T-cell (primary cell): ENCODE data around the gene RCBTB2. TPM values are rescaled to one million over a fixed set of nuclear protein-coding genes. Genes with fewer than 3 reads are reported as not detected.
A peak's percentile ranks its signal among the peaks of the same experiment; 100 is the strongest.

Source experiments
- ATAC-seq, 4 experiments: fragments of 200-7000 bp in 3 of 4; fragments of 150-1000 bp in 1 of 4; cut with Tn5 transposase; replicated peaks in 1 of 4; 1 replicate in 3 of 4; 2 replicates in 1 of 4; pipeline ENCODE4 v1.10.0; 2021; ENCODE audit warnings: moderate library complexity in 3 of 4, mild to moderate bottlenecking in 2 of 4, moderate number of reproducible peaks in 1 of 4
- CTCF ChIA-PET, 2 donors: fragments of 300-600 bp; sonication (Branson Sonifier 250); formaldehyde crosslinking; loops; one replicate each; lab custom pipeline; 2022; ENCODE audit warnings: antibody characterized with exemption in 2 of 2; lab: Charles Lee
- POLR2A ChIA-PET, 2 donors: fragments of 300-600 bp; sonication (Branson Sonifier 250); formaldehyde crosslinking; loops; one replicate each; lab custom pipeline; 2022; ENCODE audit warnings: antibody characterized with exemption in 2 of 2; lab: Charles Lee
- DNase-seq, 35 experiments: peaks; one replicate each; pipeline versions ENCODE4 v3.0.0 to v3.0.0-alpha.2; 2013 to 2023
- H3K27ac ChIP-seq: one replicate; pipeline ENCODE4 v1.5.1; 2013; ENCODE audit warnings: low read length
- H3K27me3 ChIP-seq, 2 experiments: replicated peaks in 1 of 2; 1 replicate in 1 of 2; 2 replicates in 1 of 2; pipeline versions ENCODE4 v1.6.1 to v1.7.0; 2013; ENCODE audit warnings: low read length in 1 of 2, mixed read lengths in 1 of 2; ENCODE audit not compliant: control insufficient read depth in 2 of 2, insufficient read depth in 2 of 2; ENCODE audit errors: extremely low read depth in 1 of 2
- H3K36me3 ChIP-seq, 2 donors: 1 replicate in 1 of 2; 2 replicates in 1 of 2; pipeline versions ENCODE4 v1.6.1 to v1.7.0; 2013; ENCODE audit warnings: low read length in 1 of 2; ENCODE audit not compliant: control insufficient read depth in 2 of 2, insufficient read depth in 1 of 2; ENCODE audit errors: extremely low read depth in 1 of 2
- H3K4me1 ChIP-seq, 2 experiments: 1 replicate in 1 of 2; 2 replicates in 1 of 2; pipeline versions ENCODE4 v1.6.1 to v1.7.0; 2013; ENCODE audit warnings: low read length in 2 of 2, mixed read lengths in 1 of 2; ENCODE audit not compliant: insufficient read depth in 2 of 2, control insufficient read depth in 1 of 2; ENCODE audit errors: extremely low read depth in 1 of 2
- H3K4me3 ChIP-seq, 2 donors: 1 replicate in 1 of 2; 2 replicates in 1 of 2; pipeline versions ENCODE4 v1.5.1 to v1.7.0; 2013; ENCODE audit warnings: mild to moderate bottlenecking in 2 of 2, low read length in 1 of 2, moderate library complexity in 1 of 2; ENCODE audit not compliant: control insufficient read depth in 1 of 2; ENCODE audit errors: extremely low read depth in 1 of 2
- H3K9me3 ChIP-seq: 2 replicates; pipeline ENCODE4 v1.7.0; 2013
- H3K27ac Mint-ChIP-seq, 2 donors: one replicate each; pipeline ENCODE4 v1.8.0; 2020 to 2021; ENCODE audit warnings: mild to moderate bottlenecking in 2 of 2, mixed read lengths in 2 of 2
- H3K27me3 Mint-ChIP-seq, 2 donors: one replicate each; pipeline ENCODE4 v1.8.0; 2021 to 2022; ENCODE audit warnings: mixed read lengths in 2 of 2
- H3K36me3 Mint-ChIP-seq: one replicate; pipeline ENCODE4 v1.8.0; 2021; ENCODE audit warnings: mixed read lengths
- H3K4me1 Mint-ChIP-seq, 3 donors: one replicate each; pipeline ENCODE4 v1.8.0; 2020 to 2022; ENCODE audit warnings: mixed read lengths in 3 of 3, mild to moderate bottlenecking in 1 of 3
- H3K4me3 Mint-ChIP-seq, 3 donors: one replicate each; pipeline ENCODE4 v1.8.0; 2020 to 2022; ENCODE audit warnings: mild to moderate bottlenecking in 3 of 3, mixed read lengths in 3 of 3, moderate library complexity in 3 of 3
- H3K9me3 Mint-ChIP-seq, 3 donors: one replicate each; pipeline ENCODE4 v1.8.0; 2020 to 2022; ENCODE audit warnings: mixed read lengths in 3 of 3
- WGBS: methylation state at CpG from one replicate; pipeline ENCODE4 v1.1.5; 2013; ENCODE audit warnings: missing lambda C conversion rate; ENCODE audit not compliant: insufficient coverage; 5-methylcytosine and 5-hydroxymethylcytosine counted together
- total RNA-seq, 35 experiments: library from RNA in 6 of 35; stranded (reverse) in 6 of 35; fragments of 120-200 nt in 1 of 35; gene quantifications; one replicate each; pipeline versions ENCODE4 v1.2.1 to v1.2.4 and lab custom pipeline; 2013 to 2026

Gene RCBTB2
- total RNA-seq, 5 donors from 2014 or later (not counting 1 experiment from before 2014, with no cell fraction given): 10.4 to 19.7 (median 16.2) TPM

GRCh38 chr13:48573213-48574007 is 40.5 kb upstream of the RCBTB2 start:
- Mint-ChIP-seq H3K9me3 (no peaks in the 10 kb centered on the region), H3K4me3 (no peak overlapping the region), H3K36me3 (no peaks in the 10 kb centered on the region), H3K4me1 (peaks cover 28 to 50% (median 35%) of the 10 kb centered on the region in 3 donors), H3K27me3 (peaks cover 2 to 10% of the 10 kb centered on the region in 2 donors), H3K27ac (peak overlapping the region; percentile 22 to 60)
- Histone ChIP-seq H3K4me3 (no peak overlapping the region), H3K27ac (no peak overlapping the region), H3K9me3 (no peaks in the 10 kb centered on the region), H3K27me3 (peaks cover 0 to 2% of the 10 kb centered on the region in 2 experiments), H3K4me1 (peaks cover 4 to 19% of the 10 kb centered on the region in 2 experiments), H3K36me3 (no peaks in the 10 kb centered on the region)
- no peak for ATAC-seq
- 95% methylated on average over 2 of the region's 7 CpGs for WGBS
- DNase-seq: no peak
- ChIA-PET POLR2A (interaction anchor here in 1 of 2 donors (0.6 kb wide), 1 partner anchor 80 kb away, joined by 3 read pairs; the partner anchor contains the start of gene CYSLTR2), CTCF (interaction anchor here (0.5 to 1.6 kb wide), 2 partner anchors 12 to 198 kb away, joined by 3 to 4 read pairs; no protein-coding TSS in a partner anchor)

GRCh38 chr13:48571126-48571913 is 38.4 kb upstream of the RCBTB2 start:
- no peaks in the 10 kb centered on the region for H3K9me3 Mint-ChIP-seq

GRCh38 chr13:48570216-48570828 is 37.4 kb upstream of the RCBTB2 start:
- Mint-ChIP-seq H3K4me3 (no peak overlapping the region), H3K27ac (peak overlapping the region; percentile 66 to 72), H3K27me3 (peaks cover 8 to 18% of the 10 kb centered on the region in 2 donors), H3K9me3 (no peaks in the 10 kb centered on the region), H3K4me1 (peaks cover 26 to 39% (median 38%) of the 10 kb centered on the region in 3 donors), H3K36me3 (no peaks in the 10 kb centered on the region)
- DNase-seq (no peak), ATAC-seq (no peak)
- WGBS: 98% methylated on average over 4 of the region's 8 CpGs
- no peak overlapping the region for H3K4me3 ChIP-seq
- H3K36me3 ChIP-seq: no peaks in the 10 kb centered on the region
- no peaks in the 10 kb centered on the region for H3K9me3 ChIP-seq
- ChIA-PET POLR2A (interaction anchor here (0.6 kb wide), 2 partner anchors 324 to 1408 kb away, joined by 3 to 10 read pairs; no protein-coding TSS in a partner anchor), CTCF (interaction anchor here (0.5 to 2.3 kb wide), 6 partner anchors 10 to 1196 kb away, joined by 3 to 7 read pairs (median 4); no protein-coding TSS in a partner anchor)
- H3K27me3 ChIP-seq: peaks cover 2 to 4% of the 10 kb centered on the region in 2 experiments
- H3K27ac ChIP-seq: no peak overlapping the region
- H3K4me1 ChIP-seq: peaks cover 4 to 19% of the 10 kb centered on the region in 2 experiments

More at GRCh38 chr13:48571126-48571913, 38.4 kb upstream of the RCBTB2 start:
- H3K4me3 ChIP-seq: no peak overlapping the region
- H3K4me3 Mint-ChIP-seq: no peak overlapping the region
- ATAC-seq: peak in 2 of 4 experiments; percentile 36 to 44
- POLR2A ChIA-PET: interaction anchor here (0.6 kb wide), 2 partner anchors 45 to 1407 kb away, joined by 3 to 10 read pairs; no protein-coding TSS in a partner anchor
- WGBS: no CpG with 5 or more reads among the region's 9 CpGs
- CTCF ChIA-PET: interaction anchor here (0.6 to 2.3 kb wide), 5 partner anchors 9 to 1195 kb away, joined by 3 to 7 read pairs (median 4); no protein-coding TSS in a partner anchor
- H3K27me3 Mint-ChIP-seq: peaks cover 8 to 14% of the 10 kb centered on the region in 2 donors
- peak overlapping the region in 1 of 2 donors; percentile 55 for H3K27ac Mint-ChIP-seq
- H3K27ac ChIP-seq: peak overlapping the region; percentile 28
- H3K4me1 ChIP-seq: peaks cover 4 to 19% of the 10 kb centered on the region in 2 experiments
- DNase-seq: no peak
- no peaks in the 10 kb centered on the region for H3K36me3 ChIP-seq
- peaks cover 26 to 43% (median 40%) of the 10 kb centered on the region in 3 donors for H3K4me1 Mint-ChIP-seq
- H3K36me3 Mint-ChIP-seq: no peaks in the 10 kb centered on the region
- no peaks in the 10 kb centered on the region for H3K9me3 ChIP-seq
- peaks cover 2 to 3% of the 10 kb centered on the region in 2 experiments for H3K27me3 ChIP-seq

- no peak overlapping the region for H3K27ac Mint-ChIP-seq
- H3K27me3 Mint-ChIP-seq: peaks cover 10 to 28% of the 10 kb centered on the region in 2 donors
- CTCF ChIA-PET: interaction anchor here (0.5 to 2.3 kb wide), 6 partner anchors 9 to 234 kb away, joined by 3 to 7 read pairs (median 4); no protein-coding TSS in a partner anchor
- Histone ChIP-seq H3K9me3 (no peaks in the 10 kb centered on the region), H3K4me1 (peaks cover 4 to 19% of the 10 kb centered on the region in 2 experiments), H3K4me3 (no peak overlapping the region), H3K27me3 (peaks cover 4 to 6% of the 10 kb centered on the region in 2 experiments), H3K27ac (no peak overlapping the region), H3K36me3 (no peaks in the 10 kb centered on the region)
- no peak overlapping the region for H3K4me3 Mint-ChIP-seq
- POLR2A ChIA-PET: no interaction called here
- WGBS: 92% methylated on average over 2 of the region's 8 CpGs
- H3K4me1 Mint-ChIP-seq: peaks cover 28 to 48% (median 43%) of the 10 kb centered on the region in 3 donors
- DNase-seq (no peak), ATAC-seq (no peak)
- no peaks in the 10 kb centered on the region for H3K9me3 Mint-ChIP-seq
- H3K36me3 Mint-ChIP-seq: no peaks in the 10 kb centered on the region
These were observed 36.3 kb upstream of the RCBTB2 start for GRCh38 chr13:48569104-48569666.

GRCh38 chr13:48568370-48569103 is 35.7 kb upstream of the RCBTB2 start:
- CTCF ChIA-PET: interaction anchor here in 1 of 2 donors (0.7 to 1.2 kb wide), 3 partner anchors 10 to 64 kb away, joined by 3 to 6 read pairs (median 3); no protein-coding TSS in a partner anchor

More at GRCh38 chr13:48568370-48569103, 35.7 kb upstream of the RCBTB2 start:
- Mint-ChIP-seq H3K4me1 (peaks cover 24 to 44% (median 42%) of the 10 kb centered on the region in 3 donors), H3K27me3 (peaks cover 10 to 28% of the 10 kb centered on the region in 2 donors), H3K27ac (no peak overlapping the region), H3K36me3 (no peaks in the 10 kb centered on the region), H3K9me3 (no peaks in the 10 kb centered on the region), H3K4me3 (no peak overlapping the region)
- WGBS: 100% methylated on average over 2 of the region's 6 CpGs
- POLR2A ChIA-PET: interaction anchor here in 1 of 2 donors (0.6 kb wide), 1 partner anchor 582 kb away, joined by 3 read pairs; no protein-coding TSS in a partner anchor
- Histone ChIP-seq H3K4me1 (peaks cover 4 to 16% of the 10 kb centered on the region in 2 experiments), H3K27ac (no peak overlapping the region), H3K9me3 (no peaks in the 10 kb centered on the region), H3K27me3 (peaks cover 4 to 6% of the 10 kb centered on the region in 2 experiments), H3K36me3 (no peaks in the 10 kb centered on the region), H3K4me3 (no peak overlapping the region)
- no peak for ATAC-seq
- no peak for DNase-seq
